Colonic mucosa (tissue), 4 donors: Measurements from ENCODE around the gene GTF3C5. TPM values are rescaled to one million over a fixed set of nuclear protein-coding genes. Genes with fewer than 3 reads are reported as not detected.
"Not testable (repeated sequence)": the region's sequence is repeated elsewhere in the genome, so short reads cannot be mapped to it uniquely, and the experiment has no call there.

Source experiments
- DNase-seq: peaks from one replicate; pipeline ENCODE4 v3.0.0-alpha.2; 2020
- H3K27ac ChIP-seq: fragments of 200-600 bp; one replicate; pipeline ENCODE4 v1.8.0; 2021
- H3K27me3 ChIP-seq: fragments of 200-600 bp; one replicate; pipeline ENCODE4 v1.8.0; 2021
- H3K36me3 ChIP-seq: fragments of 200-600 bp; one replicate; pipeline ENCODE4 v1.8.0; 2021
- H3K4me1 ChIP-seq: fragments of 200-600 bp; one replicate; pipeline ENCODE4 v1.8.0; 2021; ENCODE audit warnings: mild to moderate bottlenecking
- H3K4me3 ChIP-seq: fragments of 200-600 bp; one replicate; pipeline ENCODE4 v1.8.0; 2021
- H3K9ac ChIP-seq, 2 donors: one replicate each; pipeline ENCODE4 v1.7.0; 2013; ENCODE audit warnings: control low read depth in 2 of 2, low read depth in 2 of 2, low read length in 2 of 2
- H3K9me3 ChIP-seq: fragments of 200-600 bp; one replicate; pipeline ENCODE4 v1.8.0; 2021
- CTCF ChIP-seq: fragments of 200-600 bp; IDR thresholded peaks from one replicate; pipeline ENCODE4 v1.8.0; 2022; ENCODE audit warnings: antibody characterized with exemption, mild to moderate bottlenecking
- intact Hi-C: fragments of 100-400 bp; cut with DNase I; formaldehyde crosslinking; loops from one replicate; pipeline ENCODE4 v1.14.1; 2022
- total RNA-seq, 2 donors: library from RNA; stranded (reverse); fragmentation: NEBNext Ultra II Directional in 1 of 2; extraction: Animal tissue kit (Norgen Biotek cat#: 25700) in 1 of 2; gene quantifications; one replicate each; pipeline ENCODE4 v1.2.1, GENCODE V29; 2021
- donor health status: healthy.
- donor health status: DM: no; HTN: no; CAD: no.
- donor health status: DM: no; HTN: no; CAD: no.

Gene GTF3C5
- total RNA-seq, 2 donors from 2014 or later = 42.3 to 70.9 TPM

GRCh38 chr9:133089271-133089671 is 58.5 kb downstream of the GTF3C5 start:
- DNase-seq = no peak
- Histone ChIP-seq H3K36me3 (no peaks in the 10 kb centered on the region), H3K27me3 (no peaks in the 10 kb centered on the region), H3K4me1 (no peaks in the 10 kb centered on the region), H3K9ac (no peak overlapping the region), H3K27ac (no peak overlapping the region), H3K4me3 (no peak overlapping the region), H3K9me3 (no peaks in the 10 kb centered on the region)
- intact Hi-C loops = no loop called here
- TF ChIP-seq CTCF = no peak

- H3K9me3 ChIP-seq = no peaks in the 10 kb centered on the region
- H3K4me3 ChIP-seq = no peak overlapping the region
- no peak overlapping the region for H3K9ac ChIP-seq
- H3K4me1 ChIP-seq = no peaks in the 10 kb centered on the region
- TF ChIP-seq CTCF = no peak
- no peaks in the 10 kb centered on the region for H3K36me3 ChIP-seq
- no peak for DNase-seq
- no peaks in the 10 kb centered on the region for H3K27me3 ChIP-seq
- no peak overlapping the region for H3K27ac ChIP-seq
- intact Hi-C loops = no loop called here
Observed at GRCh38 chr9:133090187-133090586, 59.4 kb downstream of the GTF3C5 start.

GRCh38 chr9:133090752-133091385 is 60.1 kb downstream of the GTF3C5 start:
- Histone ChIP-seq H3K9me3 (no peaks in the 10 kb centered on the region), H3K27ac (no peak overlapping the region), H3K36me3 (no peaks in the 10 kb centered on the region), H3K4me3 (no peak overlapping the region), H3K4me1 (no peaks in the 10 kb centered on the region), H3K27me3 (no peaks in the 10 kb centered on the region), H3K9ac (no peak overlapping the region)
- no peak for DNase-seq
- TF ChIP-seq CTCF = no peak
- intact Hi-C loops = no loop called here

GRCh38 chr9:133094351-133094750 is 63.6 kb downstream of the GTF3C5 start:
- intact Hi-C loops, H3K9me3 ChIP-seq, H3K4me1 ChIP-seq, H3K4me3 ChIP-seq, H3K9ac ChIP-seq, H3K27ac ChIP-seq, DNase-seq, H3K36me3 ChIP-seq, H3K27me3 ChIP-seq: not testable (repeated sequence)

- intact Hi-C loops = no loop called here
Observed at GRCh38 chr9:133094842-133095393, 64.1 kb downstream of the GTF3C5 start.

More at GRCh38 chr9:133094842-133095393, 64.1 kb downstream of the GTF3C5 start:
- no peak for TF ChIP-seq CTCF
- DNase-seq = no peak
- H3K4me3 ChIP-seq = no peak overlapping the region
- no peak overlapping the region for H3K27ac ChIP-seq
- H3K9me3 ChIP-seq = no peaks in the 10 kb centered on the region
- H3K27me3 ChIP-seq = no peaks in the 10 kb centered on the region
- H3K9ac ChIP-seq = no peak overlapping the region
- peaks cover 11% of the 10 kb centered on the region for H3K36me3 ChIP-seq
- H3K4me1 ChIP-seq = no peaks in the 10 kb centered on the region
